GM19395 (cell line): ENCODE data around the gene ZKSCAN7.
"Not testable (repeated sequence)": the region's sequence is repeated elsewhere in the genome, so short reads cannot be mapped to it uniquely, and the experiment has no call there.

Experiments used
- ATAC-seq: cut with Tn5 transposase; IDR thresholded peaks from one replicate; pipeline ENCODE4 v1.9.1; 2021; ENCODE audit warnings: mild to moderate bottlenecking, moderate library complexity; ENCODE audit not compliant: unreplicated experiment

Gene ZKSCAN7

DNA sequence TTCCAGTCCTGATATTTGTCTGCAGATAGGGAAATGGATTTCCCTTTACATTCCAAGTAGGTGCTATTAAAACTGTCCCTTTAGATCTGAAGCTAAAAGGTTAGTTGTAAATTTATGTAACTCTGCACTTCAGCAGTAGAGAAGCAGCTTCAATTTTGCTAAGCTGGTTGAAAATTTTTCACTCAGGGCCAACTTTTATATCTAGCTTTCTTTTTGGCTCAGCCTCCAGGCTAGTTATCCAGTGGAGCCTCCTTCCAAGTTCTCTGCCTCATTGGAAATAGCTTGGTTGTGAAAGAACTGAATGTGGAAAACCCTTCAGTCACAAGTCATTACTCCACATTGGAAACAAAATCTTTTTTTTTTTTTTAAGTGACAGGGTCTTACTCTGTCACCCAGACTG lies 21.6 kb downstream of the ZKSCAN7 start:
- no peak for ATAC-seq

DNA sequence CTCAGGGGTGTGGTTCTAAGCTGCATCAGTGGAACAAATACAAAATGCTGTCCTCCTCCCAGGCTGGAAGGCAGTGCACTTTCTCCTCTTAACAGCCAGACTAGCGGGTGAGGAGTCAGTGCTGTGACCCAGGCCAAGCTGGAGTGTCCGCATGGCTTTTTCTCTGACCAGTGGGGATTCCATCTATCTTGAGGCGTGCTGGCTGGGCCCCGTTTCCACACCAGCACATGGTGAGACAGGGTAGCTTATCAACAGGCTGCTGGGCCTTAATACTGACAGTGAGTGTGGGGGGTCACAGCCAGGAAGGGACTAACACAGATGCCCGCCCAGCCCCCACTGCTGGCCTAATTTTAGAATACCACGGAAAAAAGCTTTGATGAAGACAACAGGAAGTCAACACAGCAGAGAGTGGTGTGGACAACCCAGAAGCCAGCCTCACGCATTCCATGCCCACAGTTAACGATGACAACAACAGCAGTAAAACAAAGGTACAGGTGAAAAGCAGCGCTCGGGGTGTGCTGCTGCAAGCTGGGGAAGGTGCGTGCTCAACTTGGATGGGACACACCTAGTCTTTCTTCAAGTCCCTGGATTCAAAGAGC lies 22.5 kb downstream of the ZKSCAN7 start:
- ATAC-seq: not testable (repeated sequence)

DNA sequence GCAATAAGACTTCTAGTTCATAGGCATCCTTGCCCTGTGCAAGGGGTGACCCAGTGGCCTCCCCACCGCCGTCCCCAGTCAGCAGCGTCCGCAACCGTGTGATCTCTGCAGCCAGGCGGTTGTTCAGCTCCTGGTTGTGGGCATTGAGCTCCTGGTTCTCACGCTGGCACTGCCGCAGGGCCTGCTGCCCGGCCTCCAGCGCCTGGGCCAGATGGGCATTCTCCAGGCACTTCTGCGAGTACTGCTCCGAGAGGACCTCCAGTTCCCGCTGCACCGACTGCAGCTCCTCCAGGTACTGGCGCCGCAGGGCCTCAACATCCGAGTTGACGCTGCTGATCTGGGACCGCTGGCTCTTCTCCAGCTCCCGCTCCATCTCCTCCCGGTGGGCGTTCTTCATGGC lies 23.3 kb downstream of the ZKSCAN7 start:
- ATAC-seq: not testable (repeated sequence)

DNA sequence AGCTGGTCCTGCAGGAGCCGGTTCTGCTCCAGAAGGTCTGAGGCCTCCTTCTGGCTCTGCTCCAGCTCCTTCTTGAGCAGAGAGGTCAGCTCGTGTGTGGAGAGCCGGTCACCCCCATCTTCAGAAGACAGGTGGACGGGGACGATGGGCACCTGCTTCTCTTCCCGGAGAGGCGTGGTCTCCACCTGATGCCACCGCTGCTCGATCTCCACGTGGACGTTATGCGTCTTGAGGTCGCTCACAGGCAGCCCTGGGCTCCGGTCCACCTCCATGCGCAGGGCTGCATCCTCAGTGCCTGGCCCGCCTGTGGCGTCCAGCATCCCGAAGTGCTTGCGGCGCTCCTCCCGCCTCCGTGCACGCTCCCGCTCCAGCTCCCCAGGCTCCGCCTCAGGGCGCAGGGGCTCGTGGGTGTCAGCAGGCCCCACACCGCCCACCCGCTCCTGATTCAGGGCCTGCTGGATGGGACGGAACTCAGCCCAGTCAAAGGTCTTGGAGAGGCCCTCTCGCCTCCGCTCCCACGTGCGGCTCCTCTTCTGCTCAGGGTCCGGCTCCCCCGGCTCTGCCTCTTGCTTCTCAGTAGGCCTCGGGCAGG lies 24.0 kb downstream of the ZKSCAN7 start:
- ATAC-seq: not testable (repeated sequence)

DNA sequence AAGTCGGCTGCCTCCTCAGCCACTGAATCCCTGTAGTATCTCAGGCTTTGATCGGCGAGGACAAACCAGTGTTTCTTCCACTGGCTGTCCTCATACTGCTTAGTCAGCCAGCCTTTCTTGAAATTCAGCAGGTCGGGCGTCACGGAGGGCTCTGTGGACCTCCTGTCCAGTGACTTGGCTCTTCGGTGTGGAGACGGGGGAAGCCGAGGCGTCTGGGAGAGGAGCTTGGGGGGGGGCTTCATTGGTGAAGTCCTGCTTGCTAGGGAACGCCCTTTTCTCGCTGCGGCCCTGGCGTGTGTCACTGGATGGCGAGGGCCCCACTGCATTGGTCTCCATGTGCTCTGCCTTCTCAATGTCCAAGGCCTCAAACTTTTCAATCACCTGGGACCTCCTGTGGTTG lies 24.8 kb downstream of the ZKSCAN7 start:
- not testable (repeated sequence) for ATAC-seq

DNA sequence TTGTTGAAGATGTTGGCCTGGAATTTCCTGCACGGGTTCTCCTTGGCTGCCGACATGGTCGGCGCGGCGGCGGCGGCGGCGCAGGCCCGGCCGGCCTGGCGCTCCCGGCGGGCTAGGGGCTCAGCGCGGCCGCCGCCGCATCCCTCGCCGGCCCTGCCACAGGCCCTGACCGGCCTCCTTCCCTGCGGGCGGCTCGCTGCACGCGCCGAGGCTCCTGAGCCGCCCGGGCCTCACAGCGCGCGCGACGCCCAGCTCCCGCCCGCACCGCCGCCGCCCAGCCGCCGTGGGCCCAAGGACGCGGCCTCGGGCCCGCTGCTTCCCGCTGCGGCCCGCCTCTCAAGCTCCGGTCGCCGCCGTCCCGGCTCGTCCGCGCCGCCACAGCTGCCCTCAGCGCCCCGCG lies 26.0 kb downstream of the ZKSCAN7 start:
- ATAC-seq: not testable (repeated sequence)

DNA sequence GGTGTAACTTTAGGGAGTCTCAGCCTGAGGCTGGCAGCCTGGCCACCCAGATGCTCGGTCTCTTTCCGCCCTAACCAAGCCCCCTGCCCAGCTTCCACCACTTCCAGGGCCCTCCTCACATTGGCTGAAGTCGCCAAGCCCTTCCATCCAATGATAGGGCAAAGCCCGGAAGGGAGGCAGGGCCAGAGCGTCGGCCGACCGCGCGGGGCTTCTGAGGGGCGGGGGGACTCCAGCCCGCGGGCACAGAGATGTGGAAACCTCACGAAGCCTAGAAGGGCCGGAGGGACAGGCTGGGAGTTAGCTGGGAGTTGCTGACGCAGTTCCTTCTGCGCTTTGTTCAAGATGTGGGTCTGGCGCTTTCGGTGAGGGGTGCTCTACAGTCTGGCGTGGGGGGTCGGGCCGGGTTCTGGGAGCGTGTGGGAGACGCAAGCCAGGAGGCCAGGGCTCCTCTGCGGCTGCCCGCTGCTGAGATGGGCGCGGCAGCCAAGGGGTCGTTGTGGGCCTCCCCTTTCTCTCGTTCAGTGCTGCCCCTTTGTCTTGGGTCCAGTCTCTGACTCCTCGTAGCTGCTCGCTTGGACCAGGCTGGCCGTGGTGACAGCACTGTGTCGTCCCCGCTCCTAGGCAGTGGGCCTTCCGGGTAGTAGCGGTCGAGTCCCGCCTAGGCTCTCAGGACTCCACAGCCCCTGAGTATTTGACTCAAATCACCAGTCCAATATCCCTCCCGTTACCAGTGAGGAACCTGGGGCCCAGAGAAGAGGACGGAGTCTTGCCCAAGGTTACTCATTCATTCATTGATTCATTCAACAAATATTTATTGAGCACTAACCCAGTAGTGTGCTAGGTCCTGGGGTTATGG lies 29.9 kb downstream of the ZKSCAN7 start, which contains the start of gene ZNF660:
Gene ZNF660 (plus strand): TSS at position 319 of the 856 bp plus-strand sequence. CDS start 9,230 bp downstream, outside the sequence.
- no peak for ATAC-seq

DNA sequence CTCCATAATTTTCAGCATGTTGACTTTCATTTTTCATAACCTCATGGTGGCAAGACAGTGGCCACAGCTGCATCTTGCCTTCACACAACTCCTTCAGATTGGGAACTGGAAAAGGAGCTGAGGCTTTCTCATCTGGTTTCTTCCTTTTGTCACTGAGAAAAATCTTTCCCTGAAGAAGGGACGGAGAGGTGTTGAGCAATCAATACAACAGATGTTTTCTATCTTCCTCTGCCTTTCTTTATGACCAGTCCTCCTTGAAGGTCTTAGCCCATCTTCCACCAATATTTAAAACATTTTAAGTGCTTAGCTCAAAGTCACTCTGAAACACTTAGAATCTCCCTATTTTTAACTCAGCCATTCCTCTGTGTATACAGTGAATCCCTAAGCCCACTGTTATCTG lies 41.6 kb downstream of the ZKSCAN7 start:
- ATAC-seq: no peak

DNA sequence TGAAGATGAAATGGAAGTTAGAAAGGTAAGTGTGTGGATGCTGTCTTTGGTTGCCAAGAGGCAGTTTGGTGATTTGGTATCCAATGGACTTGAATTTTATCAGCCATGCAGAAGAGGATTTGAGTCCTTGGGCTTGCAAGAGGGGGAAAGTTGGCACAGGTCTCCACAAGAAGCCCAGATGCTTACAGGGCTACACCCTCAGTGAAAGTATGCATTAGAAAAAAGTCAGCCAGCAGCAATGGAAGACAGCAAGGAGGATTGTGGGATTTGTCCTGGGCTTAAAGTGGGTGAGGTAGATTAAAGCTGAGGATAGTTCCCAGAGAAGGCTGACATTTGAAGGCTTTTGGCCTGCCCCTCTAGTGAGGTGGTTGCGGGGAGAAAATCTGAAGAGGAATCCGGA lies 46.8 kb downstream of the ZKSCAN7 start:
- ATAC-seq: no peak

DNA sequence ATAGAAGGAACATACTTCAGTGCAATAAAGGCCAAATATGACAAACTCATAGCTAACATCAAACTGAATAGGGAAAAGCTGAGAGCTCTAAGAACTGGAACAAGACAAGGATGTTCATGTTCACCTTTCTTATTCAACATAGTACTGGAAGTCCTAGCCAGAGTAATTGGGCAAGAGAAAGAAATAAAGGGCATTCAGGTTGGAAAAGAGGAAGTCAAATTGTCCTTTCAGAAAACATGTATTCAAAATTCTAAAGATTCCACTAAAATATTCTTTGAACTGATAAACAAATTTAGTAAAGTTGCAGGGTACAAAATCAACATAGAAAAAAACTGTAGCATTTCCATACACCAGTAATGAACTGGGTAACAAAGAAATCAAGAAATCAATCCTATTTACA lies 57.7 kb downstream of the ZKSCAN7 start:
- no peak for ATAC-seq
